ENCODE measurements around the gene ARMH4. TPM values are rescaled to one million over a fixed set of nuclear protein-coding genes. Genes with fewer than 3 reads are reported as not detected.

Gene ARMH4
- total RNA-seq, 1 donor from 2014 or later: not detected

GRCh38 chr14:57963071-57963470 lies 188.9 kb downstream of the ARMH4 start:
- Mint-ChIP-seq H3K27me3 (peaks cover 6% of the 10 kb centered on the region), H3K4me1 (no peaks in the 10 kb centered on the region), H3K36me3 (ENCODE audit: low read depth) (no peaks in the 10 kb centered on the region), H3K27ac (no peak overlapping the region), H3K9me3 (no peaks in the 10 kb centered on the region), H3K4me3 (no peak overlapping the region)
- POLR2A ChIA-PET: no interaction called here
- no peak for ATAC-seq (ENCODE audit: low read depth)
- no peak for DNase-seq
- CTCF ChIA-PET: no interaction called here
- intact Hi-C loops (cut with micrococcal nuclease): no loop called here
- TF ChIP-seq CTCF (IDR thresholded peaks at IDR 0.05): no peak

- Mint-ChIP-seq H3K4me1 (no peaks in the 10 kb centered on the region), H3K27ac (no peak overlapping the region), H3K9me3 (no peaks in the 10 kb centered on the region), H3K4me3 (no peak overlapping the region), H3K27me3 (peaks cover 6% of the 10 kb centered on the region), H3K36me3 (ENCODE audit: low read depth) (no peaks in the 10 kb centered on the region)
- no peak for ATAC-seq (ENCODE audit: low read depth)
- no peak for TF ChIP-seq CTCF (IDR thresholded peaks at IDR 0.05)
- ChIA-PET POLR2A (no interaction called here), CTCF (no interaction called here)
- DNase-seq: no peak
- intact Hi-C loops (cut with micrococcal nuclease): no loop called here
Measured at GRCh38 chr14:57962325-57963035, 189.5 kb downstream of the ARMH4 start.

GRCh38 chr14:57961786-57962060 lies 190.3 kb downstream of the ARMH4 start:
- Mint-ChIP-seq H3K9me3 (no peaks in the 10 kb centered on the region), H3K27ac (no peak overlapping the region), H3K36me3 (ENCODE audit: low read depth) (no peaks in the 10 kb centered on the region), H3K4me3 (no peak overlapping the region), H3K27me3 (peaks cover 6% of the 10 kb centered on the region), H3K4me1 (no peaks in the 10 kb centered on the region)
- ATAC-seq (ENCODE audit: low read depth) (no peak), DNase-seq (no peak)
- intact Hi-C loops (cut with micrococcal nuclease): no loop called here
- no peak for TF ChIP-seq CTCF (IDR thresholded peaks at IDR 0.05)
- CTCF ChIA-PET: no interaction called here
- POLR2A ChIA-PET: no interaction called here

GRCh38 chr14:57960946-57961785 lies 190.8 kb downstream of the ARMH4 start:
- ChIA-PET CTCF (no interaction called here), POLR2A (no interaction called here)
- ATAC-seq (ENCODE audit: low read depth) (no peak), DNase-seq (no peak)
- Mint-ChIP-seq H3K4me1 (no peaks in the 10 kb centered on the region), H3K9me3 (no peaks in the 10 kb centered on the region), H3K27me3 (peaks cover 6% of the 10 kb centered on the region), H3K4me3 (no peak overlapping the region), H3K36me3 (ENCODE audit: low read depth) (no peaks in the 10 kb centered on the region), H3K27ac (no peak overlapping the region)
- no peak for TF ChIP-seq CTCF (IDR thresholded peaks at IDR 0.05)
- intact Hi-C loops (cut with micrococcal nuclease): no loop called here

- Mint-ChIP-seq H3K4me3 (no peak overlapping the region), H3K9me3 (peaks cover 5% of the 10 kb centered on the region), H3K36me3 (ENCODE audit: low read depth) (no peaks in the 10 kb centered on the region), H3K4me1 (no peaks in the 10 kb centered on the region), H3K27ac (no peak overlapping the region), H3K27me3 (peaks cover 7% of the 10 kb centered on the region)
- ChIA-PET CTCF (no interaction called here), POLR2A (no interaction called here)
- ATAC-seq (ENCODE audit: low read depth) (no peak), DNase-seq (no peak)
- no peak for TF ChIP-seq CTCF (IDR thresholded peaks at IDR 0.05)
- intact Hi-C loops (cut with micrococcal nuclease): no loop called here
Measured at GRCh38 chr14:57957441-57957840, 194.6 kb downstream of the ARMH4 start.

Other genes starting within 250 kb of the ARMH4 start
- gene ACTR10, start 47.9 kb upstream of the ARMH4 start, total RNA-seq: 36.5 and 40.5 TPM in 2 replicates
- 204 and 208 TPM in 2 replicates for gene PSMA3, start 92.6 kb upstream of the ARMH4 start, total RNA-seq
- gene ARID4A, start 146.3 kb upstream of the ARMH4 start, total RNA-seq: 39.6 and 42.0 TPM in 2 replicates
- gene TOMM20L, start 243.7 kb upstream of the ARMH4 start, total RNA-seq: 0.37 TPM in 1 of 2 replicates, not detected in the other